ENCODE data around the gene ANKRD18B. TPM values are rescaled to one million over a fixed set of nuclear protein-coding genes. Genes with fewer than 3 reads are reported as not detected.
"Not testable (repeated sequence)": the region's sequence is repeated elsewhere in the genome, so short reads cannot be mapped to it uniquely, and the experiment has no call there.

Gene ANKRD18B
- total and polyA plus RNA-seq, 8 donors: 0.51 to 1.7 (median 0.70) TPM; not detected in 2

DNA sequence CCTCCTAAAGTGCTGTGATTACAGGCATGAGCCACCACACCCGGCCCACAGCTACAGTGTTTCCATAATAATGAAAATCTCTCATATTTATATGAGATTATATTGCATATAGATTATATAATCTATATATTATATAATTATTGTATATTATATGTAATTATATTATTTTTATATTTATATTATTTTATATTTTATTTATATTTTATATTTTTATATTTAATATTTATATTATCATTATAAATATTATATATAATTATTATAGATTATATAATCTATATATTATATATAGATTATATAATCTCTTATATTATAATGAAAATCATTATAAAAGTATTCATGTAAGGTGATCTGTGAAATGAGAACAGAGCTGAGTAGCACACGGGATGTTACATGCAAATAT is 11.5 kb downstream of the ANKRD18B start:
- Histone ChIP-seq H3K36me3 (no peaks in the 10 kb centered on the region), H3K4me1 (no peaks in the 10 kb centered on the region), H3K27me3 (no peaks in the 10 kb centered on the region), H3K27ac (no peak overlapping the region), H3K9me3 (no peaks in the 10 kb centered on the region), H3K4me3 (no peak overlapping the region)
- 70 to 84% methylated on average over 2 of the region's 2 CpGs for WGBS, 2 donors
- intact Hi-C loops (cut with DNase I): no loop called here
- DNase-seq (no peak), ATAC-seq (no peak), FAIRE-seq (peak; percentile 97)
- TF ChIP-seq, protein P1, sequence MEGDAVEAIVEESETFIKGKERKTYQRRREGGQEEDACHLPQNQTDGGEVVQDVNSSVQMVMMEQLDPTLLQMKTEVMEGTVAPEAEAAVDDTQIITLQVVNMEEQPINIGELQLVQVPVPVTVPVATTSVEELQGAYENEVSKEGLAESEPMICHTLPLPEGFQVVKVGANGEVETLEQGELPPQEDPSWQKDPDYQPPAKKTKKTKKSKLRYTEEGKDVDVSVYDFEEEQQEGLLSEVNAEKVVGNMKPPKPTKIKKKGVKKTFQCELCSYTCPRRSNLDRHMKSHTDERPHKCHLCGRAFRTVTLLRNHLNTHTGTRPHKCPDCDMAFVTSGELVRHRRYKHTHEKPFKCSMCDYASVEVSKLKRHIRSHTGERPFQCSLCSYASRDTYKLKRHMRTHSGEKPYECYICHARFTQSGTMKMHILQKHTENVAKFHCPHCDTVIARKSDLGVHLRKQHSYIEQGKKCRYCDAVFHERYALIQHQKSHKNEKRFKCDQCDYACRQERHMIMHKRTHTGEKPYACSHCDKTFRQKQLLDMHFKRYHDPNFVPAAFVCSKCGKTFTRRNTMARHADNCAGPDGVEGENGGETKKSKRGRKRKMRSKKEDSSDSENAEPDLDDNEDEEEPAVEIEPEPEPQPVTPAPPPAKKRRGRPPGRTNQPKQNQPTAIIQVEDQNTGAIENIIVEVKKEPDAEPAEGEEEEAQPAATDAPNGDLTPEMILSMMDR (IDR thresholded peaks at IDR 0.05): no peak

DNA sequence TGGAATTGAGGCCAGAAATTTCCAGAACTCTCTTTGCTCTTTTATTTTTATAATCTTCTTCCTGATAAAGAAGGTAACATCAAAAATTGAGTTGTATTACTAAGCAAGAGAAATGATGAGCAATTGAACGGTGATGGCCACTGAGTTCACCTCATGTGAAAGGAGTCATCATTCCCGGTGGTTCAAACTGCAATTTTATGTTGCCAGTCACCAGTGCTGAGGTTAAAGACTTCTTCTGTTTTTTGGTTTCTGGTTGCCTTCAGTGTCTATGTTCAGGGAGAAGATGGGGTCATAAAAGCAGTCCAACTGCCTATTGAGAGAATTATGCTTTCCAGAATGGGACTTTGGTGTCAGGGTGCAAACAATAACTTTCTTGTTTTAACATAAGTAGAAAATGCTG is 19.4 kb downstream of the ANKRD18B start:
- H3K9me3 ChIP-seq; DNase-seq; H3K27ac ChIP-seq; ATAC-seq; H3K27me3 ChIP-seq; H3K4me1 ChIP-seq; intact Hi-C loops (cut with DNase I); H3K36me3 ChIP-seq; FAIRE-seq; H3K4me3 ChIP-seq: not testable (repeated sequence)
- 87 to 88% methylated on average over 2 of the region's 2 CpGs for WGBS, 2 donors

DNA sequence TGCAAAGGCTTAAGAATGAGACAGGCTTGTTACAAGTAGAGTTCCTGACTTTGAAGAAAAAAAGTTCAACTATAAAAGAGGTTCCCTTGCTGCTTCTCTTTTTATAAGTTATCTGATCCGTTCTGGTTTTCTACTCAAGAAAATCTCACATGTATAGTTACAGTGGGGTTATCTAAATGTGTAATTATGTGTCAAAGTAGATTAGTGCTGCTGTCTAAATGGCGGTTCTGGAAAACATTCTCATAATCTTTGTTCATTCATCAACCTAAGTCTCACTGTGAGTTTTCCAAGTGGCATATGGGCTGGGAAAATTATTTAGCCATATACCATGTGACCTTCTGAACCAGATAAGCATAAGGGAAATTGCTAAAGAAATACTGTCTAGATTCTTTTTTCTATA is 21.7 kb downstream of the ANKRD18B start:
- H3K4me1 ChIP-seq; H3K27ac ChIP-seq; H3K4me3 ChIP-seq; H3K9me3 ChIP-seq; DNase-seq; FAIRE-seq; H3K36me3 ChIP-seq; H3K27me3 ChIP-seq; intact Hi-C loops (cut with DNase I); ATAC-seq: not testable (repeated sequence)
- 34 to 39% methylated on average over 2 of the region's 2 CpGs for WGBS, 2 donors

DNA sequence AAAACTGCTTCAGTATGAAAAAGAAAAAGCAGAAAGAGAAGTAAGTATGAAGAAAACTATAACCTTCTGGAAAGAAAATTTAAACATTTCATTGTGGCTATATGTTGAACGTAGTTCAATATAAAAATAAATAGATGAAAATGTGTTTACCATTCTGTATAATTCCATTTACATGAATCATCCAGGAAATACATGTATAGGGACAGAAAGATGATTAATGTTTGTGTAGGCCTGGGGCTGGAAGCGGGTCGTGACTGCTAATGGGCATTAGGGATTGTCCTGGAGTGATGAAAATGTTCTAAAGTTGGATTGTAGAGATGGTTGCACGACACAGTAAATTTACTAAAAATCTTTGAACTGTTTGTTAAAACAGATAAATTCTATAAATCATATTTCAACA is 24.8 kb downstream of the ANKRD18B start:
- not testable (repeated sequence) for H3K4me1 ChIP-seq
- peak; percentile 5 for FAIRE-seq

DNA sequence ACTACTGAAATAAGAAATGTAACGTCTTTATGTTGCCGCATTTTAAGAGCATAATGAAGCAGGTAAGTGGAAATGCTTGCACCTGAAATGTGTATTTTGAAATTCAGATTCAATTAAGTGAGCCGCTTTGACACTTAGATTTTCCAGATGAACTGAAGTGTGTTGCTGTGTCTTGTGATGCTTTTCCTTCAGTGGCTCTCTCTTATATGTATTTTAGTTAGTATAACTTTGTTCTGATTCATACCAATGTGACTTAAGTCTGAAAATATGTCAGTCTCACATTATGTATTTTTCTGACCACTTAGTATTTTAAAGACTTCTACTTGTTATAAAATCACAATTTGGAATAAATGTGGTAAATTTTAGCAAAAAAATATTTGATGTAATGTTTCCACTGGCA is 25.4 kb downstream of the ANKRD18B start:
- FAIRE-seq; H3K4me3 ChIP-seq; H3K9me3 ChIP-seq; H3K36me3 ChIP-seq; H3K27ac ChIP-seq; intact Hi-C loops (cut with DNase I); H3K27me3 ChIP-seq; H3K4me1 ChIP-seq; DNase-seq; ATAC-seq: not testable (repeated sequence)
- 92 to 93% methylated on average over 3 of the region's 3 CpGs for WGBS, 2 donors

More for the DNA sequence above, 24.8 kb downstream of the ANKRD18B start:
- DNase-seq; ATAC-seq; H3K4me3 ChIP-seq; H3K36me3 ChIP-seq; H3K27me3 ChIP-seq; H3K9me3 ChIP-seq; H3K27ac ChIP-seq; intact Hi-C loops (cut with DNase I): not testable (repeated sequence)
- 86% methylated on average over 4 of the region's 4 CpGs for WGBS, 2 donors

DNA sequence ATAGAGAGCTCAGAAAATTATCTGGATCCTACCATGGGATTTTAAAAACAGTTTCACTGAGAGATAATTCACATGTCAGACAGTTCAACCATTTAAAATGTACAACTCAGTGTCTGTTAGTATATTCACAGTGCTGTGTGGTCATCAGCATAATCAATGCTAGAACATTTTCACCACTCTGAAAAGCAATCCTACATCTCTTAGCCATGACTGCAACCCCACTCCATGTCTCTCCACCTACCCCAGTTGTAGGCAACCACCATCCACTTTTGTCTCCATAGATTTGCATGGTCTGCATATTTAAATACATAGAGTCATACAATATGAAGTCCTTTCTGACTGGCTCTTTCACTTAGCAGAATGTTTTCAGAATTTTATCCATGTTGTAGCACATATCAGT is 27.1 kb downstream of the ANKRD18B start:
- H3K36me3 ChIP-seq; ATAC-seq; H3K9me3 ChIP-seq; intact Hi-C loops (cut with DNase I); DNase-seq; H3K27ac ChIP-seq; H3K4me3 ChIP-seq; H3K27me3 ChIP-seq; H3K4me1 ChIP-seq; FAIRE-seq: not testable (repeated sequence)

DNA sequence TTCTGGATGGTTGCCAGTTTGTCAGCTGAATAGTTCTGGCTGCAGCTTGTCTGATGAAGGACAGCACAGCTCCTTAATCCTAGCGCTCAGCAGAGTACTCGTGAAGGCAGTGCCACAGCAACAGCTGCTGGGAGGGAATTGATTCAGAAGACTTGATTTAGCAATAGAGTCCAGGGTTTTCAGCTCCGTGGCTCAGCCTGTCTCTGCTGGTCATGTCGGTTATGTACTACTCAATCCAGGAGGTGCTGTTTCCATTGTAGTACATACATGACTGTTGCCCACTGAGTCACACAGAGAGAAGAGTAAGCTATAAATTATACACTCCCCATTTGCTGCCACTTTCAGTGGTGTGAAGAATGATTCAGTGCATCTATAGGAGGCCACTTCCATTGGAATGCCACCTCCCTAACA is 28.3 kb downstream of the ANKRD18B start:
- ATAC-seq: peak in 2 of 4 donors; percentile 14 to 57
- H3K27ac ChIP-seq; H3K36me3 ChIP-seq; DNase-seq; H3K9me3 ChIP-seq; H3K27me3 ChIP-seq; intact Hi-C loops (cut with DNase I); H3K4me1 ChIP-seq; H3K4me3 ChIP-seq; FAIRE-seq: not testable (repeated sequence)
- WGBS, 2 donors: 6 to 7% methylated on average over 4 of the region's 4 CpGs

DNA sequence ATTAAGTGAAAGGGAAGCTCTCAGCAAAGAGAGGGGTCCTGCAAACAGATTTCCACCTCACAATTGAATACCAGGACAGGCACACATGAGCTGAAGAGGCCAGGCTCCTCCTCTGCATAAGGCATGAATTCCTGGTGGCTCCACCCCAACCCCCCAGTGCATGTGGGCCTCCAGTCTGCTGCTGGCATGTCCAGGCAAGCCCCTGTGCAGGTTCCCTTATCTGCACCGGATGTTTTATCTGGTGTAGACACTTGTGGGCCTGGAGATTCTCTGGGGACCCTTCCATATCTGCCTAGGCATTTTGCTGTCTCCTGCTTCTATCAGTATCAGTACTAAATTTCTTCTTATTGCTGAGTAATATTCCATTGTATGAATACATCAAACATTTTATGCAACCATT is 36.2 kb downstream of the ANKRD18B start:
- intact Hi-C loops (cut with DNase I); H3K27me3 ChIP-seq; H3K4me1 ChIP-seq; H3K36me3 ChIP-seq; FAIRE-seq; ATAC-seq; H3K4me3 ChIP-seq; DNase-seq; H3K27ac ChIP-seq; H3K9me3 ChIP-seq: not testable (repeated sequence)
- WGBS, 2 donors: 49 to 62% methylated on average over 1 of the region's 1 CpG

DNA sequence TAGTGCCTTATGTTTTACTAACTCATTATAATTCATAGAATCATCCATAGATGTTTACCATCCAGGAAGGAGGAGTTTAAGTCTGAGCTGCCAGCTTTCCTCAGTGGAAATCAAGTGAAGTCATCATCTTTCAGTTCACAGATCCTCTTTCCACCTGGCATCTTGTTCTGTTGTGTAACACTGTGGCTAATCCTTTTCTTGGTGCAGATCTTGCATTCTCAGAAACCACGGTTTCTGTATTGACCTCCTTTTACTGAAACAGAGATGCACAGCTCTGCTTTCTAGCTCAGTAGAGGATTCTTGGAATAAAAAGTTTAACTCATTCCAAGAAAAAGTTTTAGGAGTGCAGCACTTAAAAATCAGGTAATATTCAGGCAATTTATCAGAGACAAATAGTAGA is 38.1 kb downstream of the ANKRD18B start:
- 46 to 68% methylated on average over 1 of the region's 1 CpG for WGBS, 2 donors

DNA sequence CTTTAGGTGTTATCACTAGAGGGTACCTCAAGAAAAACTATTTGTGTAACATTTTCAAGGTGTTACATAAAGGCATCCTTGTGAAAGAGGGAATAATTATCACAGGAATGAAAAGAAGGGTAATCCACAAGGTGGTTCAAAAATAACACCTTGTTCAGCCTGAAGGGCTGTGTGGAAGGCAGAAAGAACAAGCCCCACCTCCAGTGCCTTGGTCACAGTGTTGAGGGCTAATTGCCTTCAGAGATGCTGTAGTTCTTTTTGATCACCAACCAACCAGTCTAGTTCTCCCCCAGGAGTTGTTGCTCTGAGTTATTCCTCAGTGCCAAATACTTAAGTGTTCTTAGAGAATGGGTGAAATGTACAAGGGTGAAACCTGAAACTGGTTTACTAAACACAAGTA is 43.7 kb downstream of the ANKRD18B start:
- H3K4me3 ChIP-seq; ATAC-seq; H3K27me3 ChIP-seq; H3K27ac ChIP-seq; DNase-seq; intact Hi-C loops (cut with DNase I); H3K4me1 ChIP-seq; H3K9me3 ChIP-seq; H3K36me3 ChIP-seq: not testable (repeated sequence)
- peak; percentile 65 for FAIRE-seq

More for the DNA sequence above, 38.1 kb downstream of the ANKRD18B start:
- H3K9me3 ChIP-seq; H3K27ac ChIP-seq; H3K4me1 ChIP-seq; H3K36me3 ChIP-seq; H3K27me3 ChIP-seq; H3K4me3 ChIP-seq; DNase-seq; intact Hi-C loops (cut with DNase I); ATAC-seq; FAIRE-seq: not testable (repeated sequence)

DNA sequence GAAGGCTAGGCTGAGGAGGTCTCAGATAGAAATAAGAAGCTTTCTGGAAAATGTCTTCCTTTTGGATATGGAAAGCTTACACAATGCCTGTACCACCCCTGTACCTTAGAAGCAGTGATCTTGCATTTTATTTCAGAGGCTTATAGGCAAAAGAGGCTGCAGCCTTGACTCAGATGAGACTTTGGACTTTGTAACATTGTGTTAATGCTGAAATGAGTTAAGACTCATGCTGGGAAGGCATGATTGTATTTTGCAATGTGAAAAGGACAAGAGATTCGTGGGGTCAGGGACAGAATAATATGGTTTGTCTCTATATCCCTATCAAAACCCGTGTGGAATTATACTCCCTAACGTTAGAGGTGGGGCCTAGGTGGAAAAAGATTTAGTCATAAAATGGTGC is 53.7 kb downstream of the ANKRD18B start:
- WGBS, 2 donors: 40 to 45% methylated on average over 3 of the region's 3 CpGs
- H3K4me1 ChIP-seq; H3K27me3 ChIP-seq; H3K27ac ChIP-seq; ATAC-seq; H3K4me3 ChIP-seq; FAIRE-seq; H3K9me3 ChIP-seq; H3K36me3 ChIP-seq; intact Hi-C loops (cut with DNase I); DNase-seq: not testable (repeated sequence)

DNA sequence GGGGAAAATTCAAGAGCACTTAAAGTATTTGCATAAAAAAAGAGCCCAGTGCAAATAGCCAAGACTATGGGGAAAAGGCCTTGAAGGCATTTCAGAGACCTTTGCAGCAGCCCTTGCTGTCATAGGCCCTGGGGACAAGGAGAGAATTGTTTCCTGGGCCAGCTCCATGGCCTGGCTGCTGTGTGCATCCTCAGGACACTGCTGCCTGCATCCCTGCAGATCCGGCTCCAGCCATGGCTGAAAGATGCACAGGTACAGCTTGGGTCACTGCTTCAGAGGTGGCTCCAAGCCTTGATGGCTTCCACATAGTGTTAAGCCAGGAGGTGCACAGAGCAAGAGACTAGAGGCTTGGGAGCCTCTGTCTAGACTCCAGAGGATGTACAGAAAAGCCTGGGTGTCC is 55.9 kb downstream of the ANKRD18B start:
- H3K4me3 ChIP-seq; H3K27ac ChIP-seq; H3K27me3 ChIP-seq; DNase-seq; FAIRE-seq; H3K36me3 ChIP-seq; H3K9me3 ChIP-seq; H3K4me1 ChIP-seq; intact Hi-C loops (cut with DNase I); ATAC-seq: not testable (repeated sequence)
- 78 to 93% methylated on average over 1 of the region's 1 CpG for WGBS, 2 donors
